ENCODE measurements around the gene PTPRG. TPM values are rescaled to one million over a fixed set of nuclear protein-coding genes. Genes with fewer than 3 reads are reported as not detected.

The PTPRG gene
- total and polyA plus RNA-seq, 2 donors = 3.9 to 4.1 TPM

GRCh38 chr3:61617651-61618050, 56.3 kb downstream of the PTPRG start:
- H3K27ac ChIP-seq (ENCODE audit: low read depth in 1 of 2, low read length in 1 of 2) = no peak overlapping the region
- no peaks in the 10 kb centered on the region for H3K4me1 ChIP-seq (ENCODE audit: control insufficient read depth in 2 of 2, insufficient read depth in 2 of 2, low read length in 2 of 2)
- no peak overlapping the region for H3K4me3 ChIP-seq (ENCODE audit: low read length in 2 of 2)
- H3K36me3 ChIP-seq (ENCODE audit: control insufficient read depth in 2 of 2, insufficient read depth in 2 of 2, low read length in 1 of 2) = no peaks in the 10 kb centered on the region
- no peaks in the 10 kb centered on the region for H3K9me3 ChIP-seq (ENCODE audit: control insufficient read depth in 2 of 2, insufficient read depth in 1 of 2, low read length in 1 of 2)
- no peak for DNase-seq (ENCODE audit: low read depth in 6 of 9, low spot score in 9 of 9)
- H3K27me3 ChIP-seq (ENCODE audit: control insufficient read depth in 2 of 2, insufficient read depth in 1 of 2, low read length in 1 of 2) = no peaks in the 10 kb centered on the region
- 94% methylated on average over 6 of the region's 6 CpGs for WGBS

GRCh38 chr3:61618231-61618630, 56.9 kb downstream of the PTPRG start:
- no peak for DNase-seq (ENCODE audit: low read depth in 6 of 9, low spot score in 9 of 9)
- no peaks in the 10 kb centered on the region for H3K27me3 ChIP-seq (ENCODE audit: control insufficient read depth in 2 of 2, insufficient read depth in 1 of 2, low read length in 1 of 2)
- 76% methylated on average over 2 of the region's 2 CpGs for WGBS
- H3K4me3 ChIP-seq (ENCODE audit: low read length in 2 of 2) = no peak overlapping the region
- H3K9me3 ChIP-seq (ENCODE audit: control insufficient read depth in 2 of 2, insufficient read depth in 1 of 2, low read length in 1 of 2) = no peaks in the 10 kb centered on the region
- no peaks in the 10 kb centered on the region for H3K4me1 ChIP-seq (ENCODE audit: control insufficient read depth in 2 of 2, insufficient read depth in 2 of 2, low read length in 2 of 2)
- no peaks in the 10 kb centered on the region for H3K36me3 ChIP-seq (ENCODE audit: control insufficient read depth in 2 of 2, insufficient read depth in 2 of 2, low read length in 1 of 2)
- H3K27ac ChIP-seq (ENCODE audit: low read depth in 1 of 2, low read length in 1 of 2) = no peak overlapping the region

DNA sequence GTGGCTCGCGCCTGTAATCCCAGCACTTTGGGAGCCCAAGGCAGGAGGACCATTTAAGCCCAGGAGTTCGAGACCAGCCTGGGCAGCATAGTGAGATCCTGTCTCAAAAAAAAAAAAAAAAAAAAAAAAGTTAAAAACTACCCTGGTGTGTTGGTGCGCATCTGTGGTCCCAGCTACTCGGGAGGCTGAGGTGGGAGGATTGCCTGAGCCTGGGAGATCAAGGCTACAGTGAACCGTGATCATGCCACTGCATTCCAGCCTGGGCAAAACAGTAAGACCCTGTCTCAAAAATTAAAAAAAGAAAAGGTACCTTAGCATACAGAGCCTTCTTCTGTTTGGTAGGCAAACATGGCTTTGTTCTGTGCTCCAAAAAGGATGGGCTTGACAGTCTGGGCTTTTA, 57.5 kb downstream of the PTPRG start:
- no peaks in the 10 kb centered on the region for H3K9me3 ChIP-seq (ENCODE audit: control insufficient read depth in 2 of 2, insufficient read depth in 1 of 2, low read length in 1 of 2)
- H3K27ac ChIP-seq (ENCODE audit: low read depth in 1 of 2, low read length in 1 of 2) = no peak overlapping the region
- no peak overlapping the region for H3K4me3 ChIP-seq (ENCODE audit: low read length in 2 of 2)
- H3K27me3 ChIP-seq (ENCODE audit: control insufficient read depth in 2 of 2, insufficient read depth in 1 of 2, low read length in 1 of 2) = no peaks in the 10 kb centered on the region
- DNase-seq (ENCODE audit: low read depth in 6 of 9, low spot score in 9 of 9) = no peak
- WGBS = 86% methylated on average over 6 of the region's 6 CpGs
- no peaks in the 10 kb centered on the region for H3K4me1 ChIP-seq (ENCODE audit: control insufficient read depth in 2 of 2, insufficient read depth in 2 of 2, low read length in 2 of 2)
- H3K36me3 ChIP-seq (ENCODE audit: control insufficient read depth in 2 of 2, insufficient read depth in 2 of 2, low read length in 1 of 2) = no peaks in the 10 kb centered on the region

- H3K9me3 ChIP-seq (ENCODE audit: control insufficient read depth in 2 of 2, insufficient read depth in 1 of 2, low read length in 1 of 2) = no peaks in the 10 kb centered on the region
- no peaks in the 10 kb centered on the region for H3K4me1 ChIP-seq (ENCODE audit: control insufficient read depth in 2 of 2, insufficient read depth in 2 of 2, low read length in 2 of 2)
- H3K4me3 ChIP-seq (ENCODE audit: low read length in 2 of 2) = no peak overlapping the region
- no peaks in the 10 kb centered on the region for H3K36me3 ChIP-seq (ENCODE audit: control insufficient read depth in 2 of 2, insufficient read depth in 2 of 2, low read length in 1 of 2)
- H3K27ac ChIP-seq (ENCODE audit: low read depth in 1 of 2, low read length in 1 of 2) = no peak overlapping the region
- DNase-seq (ENCODE audit: low read depth in 6 of 9, low spot score in 9 of 9) = no peak
- WGBS = 97% methylated on average over 5 of the region's 5 CpGs
- no peaks in the 10 kb centered on the region for H3K27me3 ChIP-seq (ENCODE audit: control insufficient read depth in 2 of 2, insufficient read depth in 1 of 2, low read length in 1 of 2)
These were observed 58.7 kb downstream of the PTPRG start for GRCh38 chr3:61620073-61620472.

DNA sequence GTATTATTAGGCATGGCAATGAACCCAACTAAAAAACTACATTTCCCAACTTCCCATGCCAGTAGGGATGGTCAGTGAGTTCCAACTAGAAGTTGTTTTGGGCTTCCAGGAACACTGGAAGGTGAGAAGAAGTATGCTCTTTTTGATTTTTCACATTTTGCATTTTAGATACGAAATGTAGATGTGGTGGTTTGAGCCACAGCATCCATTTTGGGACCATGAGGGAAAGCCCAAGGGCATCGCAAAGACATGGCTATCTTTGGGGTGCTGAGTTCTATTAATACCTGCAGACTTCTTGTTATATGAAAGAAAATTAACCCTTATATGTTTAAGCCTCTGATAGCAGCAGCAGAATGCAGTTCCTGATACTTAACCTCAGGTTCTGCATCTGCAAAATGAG, 62.9 kb downstream of the PTPRG start:
- H3K27ac ChIP-seq (ENCODE audit: low read depth in 1 of 2, low read length in 1 of 2) = no peak overlapping the region
- no peaks in the 10 kb centered on the region for H3K36me3 ChIP-seq (ENCODE audit: control insufficient read depth in 2 of 2, insufficient read depth in 2 of 2, low read length in 1 of 2)
- WGBS = 95% methylated on average over 2 of the region's 2 CpGs
- H3K27me3 ChIP-seq (ENCODE audit: control insufficient read depth in 2 of 2, insufficient read depth in 1 of 2, low read length in 1 of 2) = no peaks in the 10 kb centered on the region
- H3K4me3 ChIP-seq (ENCODE audit: low read length in 2 of 2) = no peak overlapping the region
- no peaks in the 10 kb centered on the region for H3K4me1 ChIP-seq (ENCODE audit: control insufficient read depth in 2 of 2, insufficient read depth in 2 of 2, low read length in 2 of 2)
- DNase-seq (ENCODE audit: low read depth in 6 of 9, low spot score in 9 of 9) = no peak
- no peaks in the 10 kb centered on the region for H3K9me3 ChIP-seq (ENCODE audit: control insufficient read depth in 2 of 2, insufficient read depth in 1 of 2, low read length in 1 of 2)

DNA sequence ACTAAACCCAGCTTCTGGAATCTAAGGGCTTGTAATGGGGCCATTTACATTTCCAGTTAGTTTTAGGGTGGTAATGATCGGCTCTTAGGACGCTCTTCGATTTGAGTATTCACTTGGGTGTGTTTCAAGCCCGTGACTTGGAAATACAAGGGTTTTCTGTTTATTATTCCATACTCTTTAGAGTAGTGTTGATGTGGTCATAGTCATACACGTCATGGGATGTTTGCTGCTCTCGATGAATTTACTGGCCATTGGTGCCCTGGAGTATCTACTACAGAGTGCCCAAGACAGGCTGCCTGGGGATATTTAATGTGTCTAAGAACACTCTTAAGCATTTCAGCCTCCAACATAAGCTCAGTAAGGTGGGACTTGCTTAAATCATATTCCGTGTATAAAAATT, 64.1 kb downstream of the PTPRG start:
- no peaks in the 10 kb centered on the region for H3K4me1 ChIP-seq (ENCODE audit: control insufficient read depth in 2 of 2, insufficient read depth in 2 of 2, low read length in 2 of 2)
- H3K27me3 ChIP-seq (ENCODE audit: control insufficient read depth in 2 of 2, insufficient read depth in 1 of 2, low read length in 1 of 2) = no peaks in the 10 kb centered on the region
- no peak overlapping the region for H3K4me3 ChIP-seq (ENCODE audit: low read length in 2 of 2)
- DNase-seq (ENCODE audit: low read depth in 6 of 9, low spot score in 9 of 9) = no peak
- H3K36me3 ChIP-seq (ENCODE audit: control insufficient read depth in 2 of 2, insufficient read depth in 2 of 2, low read length in 1 of 2) = no peaks in the 10 kb centered on the region
- H3K27ac ChIP-seq (ENCODE audit: low read depth in 1 of 2, low read length in 1 of 2) = no peak overlapping the region
- 91% methylated on average over 7 of the region's 7 CpGs for WGBS
- no peaks in the 10 kb centered on the region for H3K9me3 ChIP-seq (ENCODE audit: control insufficient read depth in 2 of 2, insufficient read depth in 1 of 2, low read length in 1 of 2)

DNA sequence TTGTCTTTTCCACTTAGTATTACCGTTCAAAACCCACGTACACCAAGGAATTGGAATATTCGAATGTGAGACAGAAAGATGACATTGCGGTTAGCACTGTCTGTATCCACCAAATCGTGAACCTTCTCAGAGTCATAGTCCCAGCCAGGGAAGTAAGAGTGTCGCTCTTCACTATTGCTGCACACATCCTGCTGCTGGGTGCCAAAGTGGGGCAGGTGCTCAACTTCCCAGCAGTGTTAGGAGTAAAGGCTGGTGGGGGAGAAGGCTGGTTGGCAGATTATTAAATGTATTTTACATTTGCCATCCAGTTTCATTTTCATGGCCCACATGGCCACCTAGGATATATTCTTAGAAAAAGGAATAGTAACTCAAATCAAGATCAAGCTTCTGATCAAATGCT, 65.1 kb downstream of the PTPRG start:
- H3K4me1 ChIP-seq (ENCODE audit: control insufficient read depth in 2 of 2, insufficient read depth in 2 of 2, low read length in 2 of 2) = no peaks in the 10 kb centered on the region
- no peak for DNase-seq (ENCODE audit: low read depth in 6 of 9, low spot score in 9 of 9)
- no peaks in the 10 kb centered on the region for H3K9me3 ChIP-seq (ENCODE audit: control insufficient read depth in 2 of 2, insufficient read depth in 1 of 2, low read length in 1 of 2)
- no peak overlapping the region for H3K27ac ChIP-seq (ENCODE audit: low read depth in 1 of 2, low read length in 1 of 2)
- H3K4me3 ChIP-seq (ENCODE audit: low read length in 2 of 2) = no peak overlapping the region
- H3K36me3 ChIP-seq (ENCODE audit: control insufficient read depth in 2 of 2, insufficient read depth in 2 of 2, low read length in 1 of 2) = no peaks in the 10 kb centered on the region
- H3K27me3 ChIP-seq (ENCODE audit: control insufficient read depth in 2 of 2, insufficient read depth in 1 of 2, low read length in 1 of 2) = no peaks in the 10 kb centered on the region
- WGBS = 88% methylated on average over 6 of the region's 6 CpGs

DNA sequence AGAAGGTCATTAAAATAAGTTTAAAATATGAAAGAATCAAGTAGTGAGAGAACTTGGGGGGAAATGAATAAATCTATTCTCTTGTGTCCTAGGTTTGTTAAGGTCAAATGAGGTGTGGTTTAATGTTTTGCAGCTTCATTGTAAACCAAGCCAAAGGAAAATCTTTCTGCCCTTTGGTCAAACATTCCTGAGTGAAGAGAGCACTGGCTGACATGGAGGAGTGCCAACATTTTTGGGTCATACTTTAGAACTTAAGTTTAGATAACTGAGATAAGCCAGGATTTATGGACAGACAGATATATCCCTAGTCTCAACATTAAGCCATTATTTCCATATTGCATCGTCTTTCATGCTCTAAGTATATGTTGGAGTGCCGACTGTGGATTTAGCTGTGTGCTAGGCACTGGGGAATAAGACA, 66.4 kb downstream of the PTPRG start:
- 99% methylated on average over 2 of the region's 2 CpGs for WGBS
- no peaks in the 10 kb centered on the region for H3K9me3 ChIP-seq (ENCODE audit: control insufficient read depth in 2 of 2, insufficient read depth in 1 of 2, low read length in 1 of 2)

GRCh38 chr3:61628636-61629035, 67.3 kb downstream of the PTPRG start:
- Histone ChIP-seq H3K27ac (ENCODE audit: low read depth in 1 of 2, low read length in 1 of 2) (no peak overlapping the region), H3K4me1 (ENCODE audit: control insufficient read depth in 2 of 2, insufficient read depth in 2 of 2, low read length in 2 of 2) (no peaks in the 10 kb centered on the region), H3K9me3 (ENCODE audit: control insufficient read depth in 2 of 2, insufficient read depth in 1 of 2, low read length in 1 of 2) (no peaks in the 10 kb centered on the region), H3K36me3 (ENCODE audit: control insufficient read depth in 2 of 2, insufficient read depth in 2 of 2, low read length in 1 of 2) (no peaks in the 10 kb centered on the region), H3K4me3 (ENCODE audit: low read length in 2 of 2) (no peak overlapping the region), H3K27me3 (ENCODE audit: control insufficient read depth in 2 of 2, insufficient read depth in 1 of 2, low read length in 1 of 2) (no peaks in the 10 kb centered on the region)
- 95% methylated on average over 3 of the region's 3 CpGs for WGBS
- DNase-seq (ENCODE audit: low read depth in 6 of 9, low spot score in 9 of 9) = no peak

More for the DNA sequence above, 66.4 kb downstream of the PTPRG start:
- Histone ChIP-seq H3K27me3 (ENCODE audit: control insufficient read depth in 2 of 2, insufficient read depth in 1 of 2, low read length in 1 of 2) (no peaks in the 10 kb centered on the region), H3K4me1 (ENCODE audit: control insufficient read depth in 2 of 2, insufficient read depth in 2 of 2, low read length in 2 of 2) (no peaks in the 10 kb centered on the region), H3K4me3 (ENCODE audit: low read length in 2 of 2) (no peak overlapping the region), H3K27ac (ENCODE audit: low read depth in 1 of 2, low read length in 1 of 2) (no peak overlapping the region), H3K36me3 (ENCODE audit: control insufficient read depth in 2 of 2, insufficient read depth in 2 of 2, low read length in 1 of 2) (no peaks in the 10 kb centered on the region)
- no peak for DNase-seq (ENCODE audit: low read depth in 6 of 9, low spot score in 9 of 9)

DNA sequence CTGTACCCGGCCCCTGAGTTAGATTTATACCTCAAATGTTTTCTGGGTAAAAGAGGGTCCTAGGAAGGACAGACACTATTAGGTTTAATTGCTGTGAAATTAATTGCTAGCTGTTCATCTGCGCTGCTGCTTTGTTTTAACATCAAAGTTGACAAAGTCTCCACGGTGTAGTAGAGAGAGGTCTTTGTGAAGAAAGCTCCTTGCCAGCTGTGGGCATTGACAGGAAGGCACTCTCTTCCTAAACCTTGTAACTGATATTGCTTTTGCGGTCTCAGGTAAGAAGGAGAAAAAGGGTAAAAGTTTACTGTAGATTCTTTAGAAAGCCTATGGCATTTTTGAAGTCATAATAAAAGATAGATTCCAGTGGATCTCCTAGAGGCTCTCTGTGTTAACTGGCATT, 68.1 kb downstream of the PTPRG start:
- no peak overlapping the region for H3K27ac ChIP-seq (ENCODE audit: low read depth in 1 of 2, low read length in 1 of 2)
- H3K27me3 ChIP-seq (ENCODE audit: control insufficient read depth in 2 of 2, insufficient read depth in 1 of 2, low read length in 1 of 2) = no peaks in the 10 kb centered on the region
- no peak overlapping the region for H3K4me3 ChIP-seq (ENCODE audit: low read length in 2 of 2)
- no peaks in the 10 kb centered on the region for H3K4me1 ChIP-seq (ENCODE audit: control insufficient read depth in 2 of 2, insufficient read depth in 2 of 2, low read length in 2 of 2)
- no peaks in the 10 kb centered on the region for H3K36me3 ChIP-seq (ENCODE audit: control insufficient read depth in 2 of 2, insufficient read depth in 2 of 2, low read length in 1 of 2)
- 89% methylated on average over 4 of the region's 4 CpGs for WGBS
- no peaks in the 10 kb centered on the region for H3K9me3 ChIP-seq (ENCODE audit: control insufficient read depth in 2 of 2, insufficient read depth in 1 of 2, low read length in 1 of 2)
- peak in 1 of 9 donors; percentile 15 for DNase-seq (ENCODE audit: low read depth in 6 of 9, low spot score in 9 of 9)
